Adrenal gland (tissue), 5 donors: ENCODE results near the gene TMPO.

Experiments
- POLR2A ChIP-seq, 2 donors: fragments of 450-650 bp; IDR thresholded peaks; one replicate each; pipeline ENCODE4 v1.6.1; 2017; ENCODE audit warnings: antibody characterized with exemption in 2 of 2, mild to moderate bottlenecking in 2 of 2, moderate library complexity in 1 of 2
- TF ChIP-seq, protein P1 (sequence below), 6 experiments: fragments of 450-650 bp in 4 of 6; fragments of 200-600 bp in 2 of 6; sonication (generic) in 1 of 6; IDR thresholded peaks; 1 replicate in 5 of 6; 2 replicates in 1 of 6; pipeline versions ENCODE4 v1.5.1 to v1.8.0; 2016 to 2021; ENCODE audit warnings: antibody characterized with exemption in 6 of 6, mild to moderate bottlenecking in 2 of 6, moderate library complexity in 1 of 6
- donor health status: DM: no; HTN: no; CAD: no.

- TF ChIP-seq, protein P1, sequence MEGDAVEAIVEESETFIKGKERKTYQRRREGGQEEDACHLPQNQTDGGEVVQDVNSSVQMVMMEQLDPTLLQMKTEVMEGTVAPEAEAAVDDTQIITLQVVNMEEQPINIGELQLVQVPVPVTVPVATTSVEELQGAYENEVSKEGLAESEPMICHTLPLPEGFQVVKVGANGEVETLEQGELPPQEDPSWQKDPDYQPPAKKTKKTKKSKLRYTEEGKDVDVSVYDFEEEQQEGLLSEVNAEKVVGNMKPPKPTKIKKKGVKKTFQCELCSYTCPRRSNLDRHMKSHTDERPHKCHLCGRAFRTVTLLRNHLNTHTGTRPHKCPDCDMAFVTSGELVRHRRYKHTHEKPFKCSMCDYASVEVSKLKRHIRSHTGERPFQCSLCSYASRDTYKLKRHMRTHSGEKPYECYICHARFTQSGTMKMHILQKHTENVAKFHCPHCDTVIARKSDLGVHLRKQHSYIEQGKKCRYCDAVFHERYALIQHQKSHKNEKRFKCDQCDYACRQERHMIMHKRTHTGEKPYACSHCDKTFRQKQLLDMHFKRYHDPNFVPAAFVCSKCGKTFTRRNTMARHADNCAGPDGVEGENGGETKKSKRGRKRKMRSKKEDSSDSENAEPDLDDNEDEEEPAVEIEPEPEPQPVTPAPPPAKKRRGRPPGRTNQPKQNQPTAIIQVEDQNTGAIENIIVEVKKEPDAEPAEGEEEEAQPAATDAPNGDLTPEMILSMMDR (IDR thresholded peaks at IDR 0.05): no peak
- no peak for TF ChIP-seq POLR2A (IDR thresholded peaks at IDR 0.05)
Measured at GRCh38 chr12:98587084-98587483, 71.7 kb downstream of the TMPO start.
